Nephron progenitor cell (in vitro differentiated cells): Measurements from ENCODE around the gene DMD.

Source experiments
- DNase-seq: peaks from one replicate; pipeline ENCODE4 v3.0.0; 2021
- H3K27ac Mint-ChIP-seq: 2 replicates; pipeline ENCODE4 v1.8.0; 2021; ENCODE audit warnings: mild to moderate bottlenecking, moderate library complexity, mixed read lengths
- H3K27me3 Mint-ChIP-seq: 2 replicates; pipeline ENCODE4 v1.8.0; 2021; ENCODE audit warnings: mild to moderate bottlenecking, low read depth, mixed read lengths; ENCODE audit not compliant: poor library complexity
- H3K36me3 Mint-ChIP-seq: 2 replicates; pipeline ENCODE4 v1.8.0; 2021; ENCODE audit warnings: low read depth, mixed read lengths
- H3K4me1 Mint-ChIP-seq: 2 replicates; pipeline ENCODE4 v1.8.0; 2021; ENCODE audit warnings: mixed read lengths
- H3K4me3 Mint-ChIP-seq: 2 replicates; pipeline ENCODE4 v1.8.0; 2021; ENCODE audit warnings: mild to moderate bottlenecking, moderate library complexity, mixed read lengths
- H3K9me3 Mint-ChIP-seq: 2 replicates; pipeline ENCODE4 v1.8.0; 2021; ENCODE audit warnings: mild to moderate bottlenecking, moderate library complexity, mixed read lengths
- TF ChIP-seq, protein P1 (sequence below): fragments of 200-600 bp; sonication (generic); IDR thresholded peaks from 2 replicates; pipeline ENCODE4 v1.5.0; 2021; ENCODE audit warnings: antibody characterized with exemption

The DMD gene

GRCh38 chrX:32048285-32048684, 1163.1 kb downstream of the DMD start:
- Mint-ChIP-seq H3K9me3 (peaks cover 23% of the 10 kb centered on the region), H3K27ac (no peak overlapping the region), H3K36me3 (no peaks in the 10 kb centered on the region), H3K27me3 (no peaks in the 10 kb centered on the region), H3K4me1 (no peaks in the 10 kb centered on the region), H3K4me3 (no peak overlapping the region)
- TF ChIP-seq, protein P1, sequence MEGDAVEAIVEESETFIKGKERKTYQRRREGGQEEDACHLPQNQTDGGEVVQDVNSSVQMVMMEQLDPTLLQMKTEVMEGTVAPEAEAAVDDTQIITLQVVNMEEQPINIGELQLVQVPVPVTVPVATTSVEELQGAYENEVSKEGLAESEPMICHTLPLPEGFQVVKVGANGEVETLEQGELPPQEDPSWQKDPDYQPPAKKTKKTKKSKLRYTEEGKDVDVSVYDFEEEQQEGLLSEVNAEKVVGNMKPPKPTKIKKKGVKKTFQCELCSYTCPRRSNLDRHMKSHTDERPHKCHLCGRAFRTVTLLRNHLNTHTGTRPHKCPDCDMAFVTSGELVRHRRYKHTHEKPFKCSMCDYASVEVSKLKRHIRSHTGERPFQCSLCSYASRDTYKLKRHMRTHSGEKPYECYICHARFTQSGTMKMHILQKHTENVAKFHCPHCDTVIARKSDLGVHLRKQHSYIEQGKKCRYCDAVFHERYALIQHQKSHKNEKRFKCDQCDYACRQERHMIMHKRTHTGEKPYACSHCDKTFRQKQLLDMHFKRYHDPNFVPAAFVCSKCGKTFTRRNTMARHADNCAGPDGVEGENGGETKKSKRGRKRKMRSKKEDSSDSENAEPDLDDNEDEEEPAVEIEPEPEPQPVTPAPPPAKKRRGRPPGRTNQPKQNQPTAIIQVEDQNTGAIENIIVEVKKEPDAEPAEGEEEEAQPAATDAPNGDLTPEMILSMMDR, result no peak
- no peak for DNase-seq

GRCh38 chrX:32045149-32045548, 1166.2 kb downstream of the DMD start:
- H3K9me3 Mint-ChIP-seq, result peaks cover 23% of the 10 kb centered on the region
- H3K27ac Mint-ChIP-seq, result no peak overlapping the region
- H3K27me3 Mint-ChIP-seq, result no peaks in the 10 kb centered on the region
- TF ChIP-seq, protein P1, result no peak
- no peaks in the 10 kb centered on the region for H3K36me3 Mint-ChIP-seq
- no peaks in the 10 kb centered on the region for H3K4me1 Mint-ChIP-seq
- no peak overlapping the region for H3K4me3 Mint-ChIP-seq
- no peak for DNase-seq

GRCh38 chrX:32041181-32041580, 1170.2 kb downstream of the DMD start:
- peaks cover 19% of the 10 kb centered on the region for H3K9me3 Mint-ChIP-seq
- no peaks in the 10 kb centered on the region for H3K4me1 Mint-ChIP-seq
- TF ChIP-seq, protein P1, result no peak
- H3K36me3 Mint-ChIP-seq, result no peaks in the 10 kb centered on the region
- no peaks in the 10 kb centered on the region for H3K27me3 Mint-ChIP-seq
- DNase-seq, result no peak
- no peak overlapping the region for H3K4me3 Mint-ChIP-seq
- no peak overlapping the region for H3K27ac Mint-ChIP-seq

DNA sequence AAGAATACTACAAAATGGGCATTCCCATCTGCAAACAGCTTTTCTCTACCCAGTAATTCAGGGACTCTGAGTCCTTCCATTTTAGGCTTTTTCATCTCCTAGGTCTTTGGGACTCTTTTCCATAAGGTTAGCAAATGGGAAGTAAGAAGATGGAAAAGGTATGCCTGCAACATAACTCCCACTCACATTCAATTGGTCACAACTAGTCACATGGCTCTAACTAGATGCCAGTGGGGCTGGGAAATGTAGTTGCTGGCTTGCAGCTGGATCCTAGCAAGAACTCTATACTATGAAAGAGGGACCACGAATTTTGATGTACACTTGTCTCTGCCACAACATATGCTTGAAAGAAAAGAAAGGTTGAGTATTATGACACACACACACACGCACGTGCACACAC, 1184.6 kb downstream of the DMD start:
- Mint-ChIP-seq H3K4me1 (no peaks in the 10 kb centered on the region), H3K27ac (no peak overlapping the region), H3K27me3 (no peaks in the 10 kb centered on the region), H3K9me3 (peaks cover 23% of the 10 kb centered on the region), H3K4me3 (no peak overlapping the region), H3K36me3 (no peaks in the 10 kb centered on the region)
- DNase-seq, result no peak
- TF ChIP-seq, protein P1, result no peak

DNA sequence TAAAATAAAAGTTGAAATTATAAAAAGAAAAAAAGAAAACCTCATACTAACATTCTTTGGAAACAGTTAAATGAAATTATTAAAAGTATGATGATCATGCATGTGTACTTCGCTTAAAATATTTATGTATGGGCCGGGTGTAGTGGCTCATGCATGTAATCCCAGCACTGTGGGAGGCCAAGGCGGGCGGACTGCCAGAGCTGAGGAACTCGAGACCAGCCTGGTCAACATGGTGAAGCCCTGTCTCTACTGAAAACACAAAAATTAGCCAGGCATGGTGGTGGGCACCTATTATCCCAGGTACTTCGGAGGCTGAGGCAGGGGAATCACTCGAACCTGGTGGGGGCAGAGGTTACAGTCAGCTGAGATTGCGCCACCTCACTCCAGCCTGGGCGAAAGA, 1187.3 kb downstream of the DMD start:
- Mint-ChIP-seq H3K27me3 (no peaks in the 10 kb centered on the region), H3K9me3 (peaks cover 18% of the 10 kb centered on the region), H3K36me3 (no peaks in the 10 kb centered on the region), H3K4me1 (no peaks in the 10 kb centered on the region), H3K4me3 (no peak overlapping the region), H3K27ac (no peak overlapping the region)
- TF ChIP-seq, protein P1, result no peak
- no peak for DNase-seq

DNA sequence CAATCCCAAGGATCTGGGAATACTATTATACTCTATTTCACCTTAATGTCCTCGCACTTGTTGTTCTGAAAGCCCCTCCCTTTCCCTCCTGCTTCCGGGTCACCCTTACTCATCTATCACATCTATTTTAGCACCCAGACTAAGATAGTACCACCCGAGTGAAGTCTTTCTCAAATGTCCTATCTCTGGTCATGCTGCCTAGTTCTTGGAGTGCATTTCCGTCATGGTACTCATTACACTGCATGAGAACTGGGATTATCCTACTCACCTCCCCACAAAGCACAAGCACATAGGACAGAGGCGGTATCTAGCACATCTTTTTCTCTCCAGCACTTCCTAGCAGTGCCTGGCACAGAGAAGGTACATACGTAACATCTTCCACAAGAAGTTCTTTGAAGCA, 1195.2 kb downstream of the DMD start:
- Mint-ChIP-seq H3K36me3 (no peaks in the 10 kb centered on the region), H3K27me3 (no peaks in the 10 kb centered on the region), H3K27ac (no peak overlapping the region), H3K9me3 (peaks cover 27% of the 10 kb centered on the region), H3K4me3 (no peak overlapping the region), H3K4me1 (no peaks in the 10 kb centered on the region)
- TF ChIP-seq, protein P1, result no peak
- DNase-seq, result no peak
